ENCODE results near the gene KMT2D.

The KMT2D gene

GRCh38 chr12:49046129-49046895 is 14.3 kb downstream of the KMT2D start:
- TF ChIP-seq CTCF (IDR thresholded peaks at IDR 0.05; ENCODE audit: control insufficient read depth, insufficient read depth, low read depth, low read length, missing control alignments): no peak
- no peak for DNase-seq (ENCODE audit: low read depth)
- no peak overlapping the region for H3K4me3 ChIP-seq (ENCODE audit: control insufficient read depth, low read depth, low read length)

GRCh38 chr12:49044660-49045059 is 15.9 kb downstream of the KMT2D start:
- no peak for DNase-seq (ENCODE audit: low read depth)
- no peak for TF ChIP-seq CTCF (IDR thresholded peaks at IDR 0.05; ENCODE audit: control insufficient read depth, insufficient read depth, low read depth, low read length, missing control alignments)
- no peak overlapping the region for H3K4me3 ChIP-seq (ENCODE audit: control insufficient read depth, low read depth, low read length)

GRCh38 chr12:49043856-49044258 is 16.7 kb downstream of the KMT2D start:
- no peak for DNase-seq (ENCODE audit: low read depth)
- H3K4me3 ChIP-seq (ENCODE audit: control insufficient read depth, low read depth, low read length): no peak overlapping the region
- TF ChIP-seq CTCF (IDR thresholded peaks at IDR 0.05; ENCODE audit: control insufficient read depth, insufficient read depth, low read depth, low read length, missing control alignments): peak; percentile 74

GRCh38 chr12:49043241-49043640 is 17.4 kb downstream of the KMT2D start:
- no peak for TF ChIP-seq CTCF (IDR thresholded peaks at IDR 0.05; ENCODE audit: control insufficient read depth, insufficient read depth, low read depth, low read length, missing control alignments)
- no peak overlapping the region for H3K4me3 ChIP-seq (ENCODE audit: control insufficient read depth, low read depth, low read length)
- no peak for DNase-seq (ENCODE audit: low read depth)

- no peak for DNase-seq (ENCODE audit: low read depth)
- no peak overlapping the region for H3K4me3 ChIP-seq (ENCODE audit: control insufficient read depth, low read depth, low read length)
- no peak for TF ChIP-seq CTCF (IDR thresholded peaks at IDR 0.05; ENCODE audit: control insufficient read depth, insufficient read depth, low read depth, low read length, missing control alignments)
Observed at GRCh38 chr12:49041881-49042484, 18.6 kb downstream of the KMT2D start.

GRCh38 chr12:49041036-49041880 is 19.3 kb downstream of the KMT2D start:
- H3K4me3 ChIP-seq (ENCODE audit: control insufficient read depth, low read depth, low read length): no peak overlapping the region
- no peak for TF ChIP-seq CTCF (IDR thresholded peaks at IDR 0.05; ENCODE audit: control insufficient read depth, insufficient read depth, low read depth, low read length, missing control alignments)
- no peak for DNase-seq (ENCODE audit: low read depth)
